GM10248 (cell line): ENCODE measurements around the gene MS4A13.

ENCODE experiments used
- CTCF ChIA-PET: fragments of 300-600 bp; sonication (Branson Sonifier 250); formaldehyde crosslinking; extraction: SDS; loops from one replicate; lab custom pipeline; 2021; ENCODE audit warnings: antibody characterized with exemption; lab: Yijun Ruan, JAX
- POLR2A ChIA-PET: fragments of 350-650 bp; sonication (Branson Sonifier 250); formaldehyde crosslinking; extraction: SDS; loops from one replicate; lab custom pipeline; 2020; ENCODE audit warnings: antibody characterized with exemption; lab: Yijun Ruan, JAX
- DNase-seq: peaks from one replicate; pipeline ENCODE4 v3.0.0; 2012; ENCODE audit errors: extremely low spot score
- TF ChIP-seq, protein P1 (sequence below): IDR thresholded peaks from 2 replicates; pipeline ENCODE4 v1.5.1; 2012; ENCODE audit warnings: mild to moderate bottlenecking, low read depth; ENCODE audit errors: extremely low read depth, missing control alignments, control extremely low read depth

Gene MS4A13, protein sequence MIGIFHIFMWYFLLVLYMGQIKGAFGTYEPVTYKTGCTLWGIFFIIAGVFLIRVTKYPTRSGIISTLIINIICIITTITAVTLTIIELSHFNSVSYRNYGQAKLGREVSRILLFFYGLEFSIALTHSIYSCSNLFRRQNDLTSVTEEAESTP

DNA sequence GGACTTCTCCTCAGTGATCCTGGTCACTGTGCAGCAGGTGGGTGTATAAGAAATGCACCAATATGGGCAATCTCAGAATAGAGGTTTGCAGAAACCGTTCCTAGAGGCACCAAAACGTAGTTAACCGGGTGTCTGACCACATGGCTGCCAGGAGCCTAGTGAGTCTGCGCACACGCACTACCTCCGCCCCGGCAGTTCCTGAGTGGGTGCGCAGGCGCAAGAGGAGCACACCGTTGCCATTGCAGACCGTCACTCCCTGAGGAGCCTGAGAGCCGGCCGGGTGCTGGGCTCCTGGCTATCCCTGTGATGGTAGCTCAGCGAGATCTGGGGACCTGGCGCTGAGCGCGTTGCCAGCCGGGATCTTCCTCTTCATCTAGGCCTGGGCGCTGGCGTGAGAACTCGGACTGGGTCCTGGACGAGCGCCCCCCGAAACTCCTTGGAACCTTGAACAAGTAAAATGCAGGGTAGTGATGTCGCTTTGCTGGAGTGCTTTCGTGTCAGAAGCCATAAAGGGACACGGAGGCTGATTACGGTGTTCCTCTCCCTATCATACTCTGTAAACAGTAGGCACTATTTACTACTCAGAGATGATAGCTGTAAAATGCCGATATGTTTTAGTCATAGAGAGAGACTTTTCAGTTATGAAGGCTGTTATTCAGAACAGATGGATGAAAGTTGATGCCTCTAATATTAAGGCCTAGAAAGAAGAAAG is at the start of gene MS4A13:
Gene MS4A13 (plus strand): TSS at position 249 of the 712 bp plus-strand sequence. CDS start 2,692 bp downstream, outside the sequence.
- TF ChIP-seq, protein P1, sequence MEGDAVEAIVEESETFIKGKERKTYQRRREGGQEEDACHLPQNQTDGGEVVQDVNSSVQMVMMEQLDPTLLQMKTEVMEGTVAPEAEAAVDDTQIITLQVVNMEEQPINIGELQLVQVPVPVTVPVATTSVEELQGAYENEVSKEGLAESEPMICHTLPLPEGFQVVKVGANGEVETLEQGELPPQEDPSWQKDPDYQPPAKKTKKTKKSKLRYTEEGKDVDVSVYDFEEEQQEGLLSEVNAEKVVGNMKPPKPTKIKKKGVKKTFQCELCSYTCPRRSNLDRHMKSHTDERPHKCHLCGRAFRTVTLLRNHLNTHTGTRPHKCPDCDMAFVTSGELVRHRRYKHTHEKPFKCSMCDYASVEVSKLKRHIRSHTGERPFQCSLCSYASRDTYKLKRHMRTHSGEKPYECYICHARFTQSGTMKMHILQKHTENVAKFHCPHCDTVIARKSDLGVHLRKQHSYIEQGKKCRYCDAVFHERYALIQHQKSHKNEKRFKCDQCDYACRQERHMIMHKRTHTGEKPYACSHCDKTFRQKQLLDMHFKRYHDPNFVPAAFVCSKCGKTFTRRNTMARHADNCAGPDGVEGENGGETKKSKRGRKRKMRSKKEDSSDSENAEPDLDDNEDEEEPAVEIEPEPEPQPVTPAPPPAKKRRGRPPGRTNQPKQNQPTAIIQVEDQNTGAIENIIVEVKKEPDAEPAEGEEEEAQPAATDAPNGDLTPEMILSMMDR, result no peak
- ChIA-PET CTCF (no interaction called here), POLR2A (no interaction called here)
- no peak for DNase-seq

DNA sequence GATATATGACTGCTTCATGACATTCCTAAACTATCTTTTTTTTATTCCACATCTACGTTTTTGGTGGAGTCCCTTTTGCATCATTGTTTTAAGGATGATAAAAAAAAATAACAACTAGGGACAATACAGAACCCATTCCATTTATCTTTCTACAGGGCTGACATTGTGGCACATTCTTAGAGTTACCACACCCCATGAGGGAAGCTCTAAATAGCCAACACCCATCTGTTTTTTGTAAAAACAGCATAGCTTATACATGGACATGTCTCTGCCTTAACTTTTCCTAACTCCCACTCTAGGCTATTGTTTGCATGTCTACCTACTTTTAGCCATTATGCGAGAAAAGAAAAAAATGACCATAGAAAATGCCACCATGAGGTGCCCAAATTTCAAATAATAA is 46.4 kb upstream of the MS4A13 start:
- POLR2A ChIA-PET, result no interaction called here

DNA sequence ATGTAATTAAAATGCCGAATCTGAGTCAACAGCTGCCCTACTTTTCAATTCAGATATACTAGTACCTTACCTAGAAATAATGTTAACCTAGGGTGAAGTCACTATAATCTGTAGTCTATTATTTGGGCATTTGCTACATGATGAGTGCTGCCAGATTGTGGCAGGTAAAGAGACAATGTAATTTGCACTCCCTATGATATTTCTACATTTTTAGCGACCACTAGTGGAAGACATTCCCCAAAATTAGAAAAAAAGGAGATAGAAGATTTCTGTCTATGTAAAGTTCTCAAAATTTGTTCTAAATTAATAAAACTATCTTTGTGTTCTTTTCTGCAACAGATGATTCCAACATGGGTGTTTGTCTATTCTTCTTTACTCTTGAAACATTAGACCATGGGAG is 45.5 kb upstream of the MS4A13 start:
- ChIA-PET CTCF (interaction anchor here (1.4 kb wide), 1 partner anchor 107 kb away, joined by 4 read pairs; no protein-coding TSS in a partner anchor), POLR2A (no interaction called here)
- no peak for DNase-seq
- TF ChIP-seq, protein P1, result no peak

More for the DNA sequence above, 46.4 kb upstream of the MS4A13 start:
- DNase-seq, result no peak
- CTCF ChIA-PET, result interaction anchor here (1.1 to 1.6 kb wide), 2 partner anchors 9 to 105 kb away, joined by 3 to 4 read pairs; no protein-coding TSS in a partner anchor
- TF ChIP-seq, protein P1, result no peak

DNA sequence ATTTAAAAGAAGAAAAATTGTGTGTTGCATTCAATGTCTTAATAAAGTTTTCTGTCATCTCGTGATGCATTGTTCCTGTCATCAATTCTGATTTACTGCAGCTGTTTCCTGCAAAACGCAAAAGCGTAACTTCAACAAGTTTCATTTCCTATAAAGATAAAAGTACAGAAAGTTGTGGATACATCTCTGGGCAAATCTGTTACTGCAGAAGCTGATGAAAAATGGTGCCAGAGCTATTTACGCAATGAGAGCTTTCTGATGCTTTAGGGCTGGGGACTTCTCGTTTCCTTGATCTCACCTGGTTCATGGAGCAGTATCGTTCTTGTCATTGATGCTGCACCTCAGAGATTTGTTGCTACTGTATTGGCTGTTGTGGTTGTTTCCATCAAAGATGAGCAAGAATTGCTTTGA is 38.2 kb upstream of the MS4A13 start:
- DNase-seq, result no peak
- ChIA-PET POLR2A (no interaction called here), CTCF (interaction anchor here (1.0 to 1.7 kb wide), 5 partner anchors 10 to 114 kb away, joined by 3 to 8 read pairs (median 4); no protein-coding TSS in a partner anchor)
- TF ChIP-seq, protein P1, result no peak

DNA sequence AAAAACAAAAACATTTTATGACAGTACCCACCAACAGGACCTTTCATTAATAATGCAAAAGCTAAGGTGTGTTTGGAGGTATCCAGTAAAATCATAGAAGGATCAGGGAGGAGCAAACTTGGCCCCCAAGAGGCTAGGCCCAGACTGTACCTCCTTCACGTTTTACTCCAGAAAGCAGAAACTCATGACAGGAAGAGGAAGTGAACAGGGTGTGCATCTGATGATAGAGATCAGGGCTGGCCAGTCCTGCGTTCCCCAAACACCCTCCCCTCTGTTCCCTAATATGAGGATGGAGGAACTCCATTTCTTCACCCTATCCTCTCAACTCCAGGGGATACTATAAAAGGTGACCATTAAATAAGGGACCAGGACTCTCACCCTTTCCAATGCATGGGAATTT is 32.8 kb upstream of the MS4A13 start:
- ChIA-PET CTCF (interaction anchor here (1.0 to 4.4 kb wide), 4 partner anchors 11 to 217 kb away, joined by 3 to 45 read pairs (median 7); no protein-coding TSS in a partner anchor), POLR2A (no interaction called here)
- TF ChIP-seq, protein P1, result no peak
- DNase-seq, result no peak

DNA sequence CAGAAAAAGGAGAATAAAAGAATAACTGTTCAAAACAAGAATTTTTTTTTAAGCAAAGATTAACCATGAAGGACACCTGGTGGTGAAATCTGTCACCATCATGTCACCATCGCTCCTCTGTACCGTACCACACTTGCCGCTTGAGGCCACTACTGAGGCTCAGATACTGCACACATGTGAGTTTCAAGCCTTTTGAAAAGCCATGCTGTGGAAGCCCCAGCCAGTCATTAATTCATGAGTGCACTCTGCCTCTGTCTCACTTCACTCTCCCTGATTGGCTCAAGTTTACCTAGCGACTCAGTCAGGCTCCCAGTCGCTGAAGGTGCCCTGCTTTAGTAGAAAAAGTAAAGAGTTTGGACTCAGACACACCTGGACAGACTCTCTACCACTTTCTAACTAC is 29.2 kb upstream of the MS4A13 start:
- POLR2A ChIA-PET, result no interaction called here
- peak; percentile 85 for DNase-seq
- CTCF ChIA-PET, result interaction anchor here (1.2 to 4.4 kb wide), 11 partner anchors 10 to 221 kb away, joined by 3 to 45 read pairs (median 8); partner anchors contain the start of gene MS4A1
- TF ChIP-seq, protein P1, result peak; percentile 92
